ENCODE data around the gene GCKR. TPM values are rescaled to one million over a fixed set of nuclear protein-coding genes. Genes with fewer than 3 reads are reported as not detected.

Gene GCKR, protein sequence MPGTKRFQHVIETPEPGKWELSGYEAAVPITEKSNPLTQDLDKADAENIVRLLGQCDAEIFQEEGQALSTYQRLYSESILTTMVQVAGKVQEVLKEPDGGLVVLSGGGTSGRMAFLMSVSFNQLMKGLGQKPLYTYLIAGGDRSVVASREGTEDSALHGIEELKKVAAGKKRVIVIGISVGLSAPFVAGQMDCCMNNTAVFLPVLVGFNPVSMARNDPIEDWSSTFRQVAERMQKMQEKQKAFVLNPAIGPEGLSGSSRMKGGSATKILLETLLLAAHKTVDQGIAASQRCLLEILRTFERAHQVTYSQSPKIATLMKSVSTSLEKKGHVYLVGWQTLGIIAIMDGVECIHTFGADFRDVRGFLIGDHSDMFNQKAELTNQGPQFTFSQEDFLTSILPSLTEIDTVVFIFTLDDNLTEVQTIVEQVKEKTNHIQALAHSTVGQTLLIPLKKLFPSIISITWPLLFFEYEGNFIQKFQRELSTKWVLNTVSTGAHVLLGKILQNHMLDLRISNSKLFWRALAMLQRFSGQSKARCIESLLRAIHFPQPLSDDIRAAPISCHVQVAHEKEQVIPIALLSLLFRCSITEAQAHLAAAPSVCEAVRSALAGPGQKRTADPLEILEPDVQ
- 1.1 TPM for polyA plus RNA-seq (2013, experiment 1 of 2)
- polyA plus RNA-seq (2013, experiment 2 of 2) = 0.40 TPM

DNA sequence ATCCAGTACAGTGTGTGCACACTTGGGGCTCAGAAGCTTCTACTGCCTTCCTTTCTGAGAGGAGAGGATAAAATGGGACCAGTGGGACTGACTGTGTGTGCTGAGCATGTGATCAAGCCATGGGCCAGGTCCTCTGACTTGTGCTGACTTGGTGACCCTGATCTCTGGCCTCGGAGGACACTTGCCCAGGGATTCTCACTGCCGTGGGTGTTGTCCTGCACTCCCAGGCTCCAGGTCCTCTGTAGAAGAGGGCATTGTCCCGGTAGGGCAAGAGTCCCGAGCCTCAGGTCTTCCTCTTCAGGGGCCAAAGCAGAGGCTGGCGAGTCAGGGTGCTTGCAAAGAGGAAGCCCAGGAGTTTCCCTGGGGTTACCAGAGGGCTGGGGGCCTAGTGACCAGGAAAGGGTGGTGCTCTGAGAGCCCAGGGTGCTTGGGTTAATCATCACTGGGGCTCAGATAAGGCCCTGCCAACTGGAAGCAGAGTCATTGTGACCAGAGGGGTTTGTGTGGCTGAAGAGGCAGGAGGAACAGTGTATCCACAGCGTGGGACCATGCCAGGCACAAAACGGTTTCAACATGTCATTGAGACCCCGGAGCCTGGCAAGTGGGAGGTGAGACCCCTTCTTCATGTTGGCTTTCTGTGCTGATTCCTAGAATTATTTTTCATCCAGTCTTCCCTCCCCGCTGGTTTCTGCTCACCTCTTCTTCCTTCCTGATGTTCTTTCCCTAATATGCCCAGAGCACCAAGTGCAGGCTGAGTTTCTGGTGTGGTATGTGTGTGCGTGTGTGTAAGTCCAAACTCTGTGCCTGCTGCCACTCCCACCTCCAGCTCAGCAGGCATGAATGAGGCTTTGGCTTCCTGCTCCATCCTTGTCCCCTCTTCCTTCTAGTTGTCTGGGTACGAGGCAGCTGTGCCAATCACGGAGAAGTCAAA is at the start of gene GCKR:
Gene GCKR (plus strand): TSS at position 483 of the 931 bp plus-strand sequence. CDS start 66 bp downstream, at position 549.
- WGBS, 2 experiments (ENCODE audit: insufficient coverage in 2 of 2) = 80 to 84% methylated on average over 7 to 9 of the region's 12 CpGs
- Histone ChIP-seq H3K27ac (ENCODE audit: low read depth, low read length, severe bottlenecking) (no peak within 1 kb of the TSS), H3K36me3 (ENCODE audit: control insufficient read depth, insufficient read depth, low read length) (no peaks in the 10 kb centered on the region), H3K9me3 (ENCODE audit: control insufficient read depth, low read length) (no peaks in the 10 kb centered on the region), H3K4me1 (ENCODE audit: control insufficient read depth, insufficient read depth, low read length, poor library complexity, severe bottlenecking) (peaks cover 9% of the 10 kb centered on the region), H3K4me3 (ENCODE audit: extremely low read depth, insufficient read depth, low read length, poor library complexity, severe bottlenecking) (no peak within 1 kb of the TSS)

DNA sequence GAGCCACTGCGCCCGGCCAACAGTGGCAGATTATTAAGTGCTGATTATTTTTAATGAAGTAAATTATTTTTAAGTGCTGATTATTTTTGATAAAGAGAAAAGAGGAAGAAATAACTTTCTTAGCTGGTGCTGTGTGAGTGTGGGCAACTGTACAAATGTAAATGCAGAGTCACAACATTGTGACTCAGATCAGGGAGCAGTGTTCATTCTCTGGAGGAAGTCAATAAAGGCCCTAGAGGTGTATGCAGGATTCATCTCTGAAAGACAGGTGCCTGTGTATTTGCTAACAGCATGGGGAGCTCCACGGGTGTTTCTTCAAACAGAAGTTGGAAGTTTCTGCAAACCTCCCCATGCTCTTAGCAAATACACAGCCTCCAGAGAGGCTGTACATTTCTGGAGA is 48.3 kb upstream of the GCKR start:
- H3K27ac ChIP-seq (ENCODE audit: low read depth, low read length, severe bottlenecking) = no peak overlapping the region
- H3K4me3 ChIP-seq (ENCODE audit: extremely low read depth, insufficient read depth, low read length, poor library complexity, severe bottlenecking) = no peak overlapping the region
- 59 to 78% methylated on average over 1 to 3 of the region's 3 CpGs for WGBS, 2 experiments (ENCODE audit: insufficient coverage in 2 of 2)
- H3K9me3 ChIP-seq (ENCODE audit: control insufficient read depth, low read length) = no peaks in the 10 kb centered on the region
- H3K4me1 ChIP-seq (ENCODE audit: control insufficient read depth, insufficient read depth, low read length, poor library complexity, severe bottlenecking) = no peaks in the 10 kb centered on the region
- H3K36me3 ChIP-seq (ENCODE audit: control insufficient read depth, insufficient read depth, low read length) = peaks cover 64% of the 10 kb centered on the region

- Histone ChIP-seq H3K9me3 (ENCODE audit: control insufficient read depth, low read length) (no peaks in the 10 kb centered on the region), H3K4me3 (ENCODE audit: extremely low read depth, insufficient read depth, low read length, poor library complexity, severe bottlenecking) (no peak overlapping the region), H3K4me1 (ENCODE audit: control insufficient read depth, insufficient read depth, low read length, poor library complexity, severe bottlenecking) (no peaks in the 10 kb centered on the region), H3K27ac (ENCODE audit: low read depth, low read length, severe bottlenecking) (no peak overlapping the region), H3K36me3 (ENCODE audit: control insufficient read depth, insufficient read depth, low read length) (peaks cover 64% of the 10 kb centered on the region)
- no CpG with 5 or more reads among the region's 1 CpG for WGBS, 2 experiments (ENCODE audit: insufficient coverage in 2 of 2)
Observed at GRCh38 chr2:27451095-27451494, 45.5 kb upstream of the GCKR start.

GRCh38 chr2:27453968-27454367 is 42.7 kb upstream of the GCKR start:
- Histone ChIP-seq H3K4me3 (ENCODE audit: extremely low read depth, insufficient read depth, low read length, poor library complexity, severe bottlenecking) (no peak overlapping the region), H3K36me3 (ENCODE audit: control insufficient read depth, insufficient read depth, low read length) (peaks cover 67% of the 10 kb centered on the region), H3K4me1 (ENCODE audit: control insufficient read depth, insufficient read depth, low read length, poor library complexity, severe bottlenecking) (no peaks in the 10 kb centered on the region), H3K27ac (ENCODE audit: low read depth, low read length, severe bottlenecking) (no peak overlapping the region), H3K9me3 (ENCODE audit: control insufficient read depth, low read length) (no peaks in the 10 kb centered on the region)
- 83 to 90% methylated on average over 6 of the region's 7 CpGs for WGBS, 2 experiments (ENCODE audit: insufficient coverage in 2 of 2)

GRCh38 chr2:27461118-27461517 is 35.5 kb upstream of the GCKR start:
- H3K36me3 ChIP-seq (ENCODE audit: control insufficient read depth, insufficient read depth, low read length) = peaks cover 38% of the 10 kb centered on the region
- WGBS, 2 experiments (ENCODE audit: insufficient coverage in 2 of 2) = 90 to 97% methylated on average over 6 to 7 of the region's 8 CpGs
- no peak overlapping the region for H3K27ac ChIP-seq (ENCODE audit: low read depth, low read length, severe bottlenecking)

DNA sequence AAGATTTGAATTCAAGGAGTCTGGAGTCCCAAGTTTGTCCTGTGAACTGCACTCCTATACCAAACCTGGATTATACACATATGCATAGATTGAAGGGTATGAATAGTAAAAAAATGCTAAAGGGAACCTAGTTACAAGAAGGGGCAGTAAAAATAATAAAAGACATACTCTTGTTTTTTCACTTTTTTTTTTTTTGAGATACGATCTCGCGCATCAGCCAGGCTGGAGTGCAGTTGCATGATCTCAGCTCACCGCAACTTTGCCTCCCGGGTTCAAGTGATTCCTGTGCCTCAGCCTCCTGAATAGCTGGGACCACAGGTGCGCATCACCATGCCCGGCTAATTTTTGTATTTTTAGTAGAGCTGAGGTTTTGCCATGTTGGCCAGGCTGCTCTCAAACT is 32.2 kb upstream of the GCKR start:
- no peaks in the 10 kb centered on the region for H3K4me1 ChIP-seq (ENCODE audit: control insufficient read depth, insufficient read depth, low read length, poor library complexity, severe bottlenecking)
- H3K36me3 ChIP-seq (ENCODE audit: control insufficient read depth, insufficient read depth, low read length) = peaks cover 14% of the 10 kb centered on the region
- no peak overlapping the region for H3K27ac ChIP-seq (ENCODE audit: low read depth, low read length, severe bottlenecking)
- H3K4me3 ChIP-seq (ENCODE audit: extremely low read depth, insufficient read depth, low read length, poor library complexity, severe bottlenecking) = no peak overlapping the region
- no peaks in the 10 kb centered on the region for H3K9me3 ChIP-seq (ENCODE audit: control insufficient read depth, low read length)
- WGBS, 2 experiments (ENCODE audit: insufficient coverage in 2 of 2) = 94 to 100% methylated on average over 1 to 3 of the region's 7 CpGs

More at GRCh38 chr2:27461118-27461517, 35.5 kb upstream of the GCKR start:
- Histone ChIP-seq H3K4me3 (ENCODE audit: extremely low read depth, insufficient read depth, low read length, poor library complexity, severe bottlenecking) (no peak overlapping the region), H3K4me1 (ENCODE audit: control insufficient read depth, insufficient read depth, low read length, poor library complexity, severe bottlenecking) (no peaks in the 10 kb centered on the region), H3K9me3 (ENCODE audit: control insufficient read depth, low read length) (no peaks in the 10 kb centered on the region)

- Histone ChIP-seq H3K27ac (ENCODE audit: low read depth, low read length, severe bottlenecking) (no peak overlapping the region), H3K36me3 (ENCODE audit: control insufficient read depth, insufficient read depth, low read length) (peaks cover 26% of the 10 kb centered on the region), H3K4me3 (ENCODE audit: extremely low read depth, insufficient read depth, low read length, poor library complexity, severe bottlenecking) (no peak overlapping the region), H3K9me3 (ENCODE audit: control insufficient read depth, low read length) (no peaks in the 10 kb centered on the region), H3K4me1 (ENCODE audit: control insufficient read depth, insufficient read depth, low read length, poor library complexity, severe bottlenecking) (no peaks in the 10 kb centered on the region)
- 96 to 100% methylated on average over 3 of the region's 5 CpGs for WGBS, 2 experiments (ENCODE audit: insufficient coverage in 2 of 2)
Observed at GRCh38 chr2:27471961-27472360, 24.7 kb upstream of the GCKR start.

DNA sequence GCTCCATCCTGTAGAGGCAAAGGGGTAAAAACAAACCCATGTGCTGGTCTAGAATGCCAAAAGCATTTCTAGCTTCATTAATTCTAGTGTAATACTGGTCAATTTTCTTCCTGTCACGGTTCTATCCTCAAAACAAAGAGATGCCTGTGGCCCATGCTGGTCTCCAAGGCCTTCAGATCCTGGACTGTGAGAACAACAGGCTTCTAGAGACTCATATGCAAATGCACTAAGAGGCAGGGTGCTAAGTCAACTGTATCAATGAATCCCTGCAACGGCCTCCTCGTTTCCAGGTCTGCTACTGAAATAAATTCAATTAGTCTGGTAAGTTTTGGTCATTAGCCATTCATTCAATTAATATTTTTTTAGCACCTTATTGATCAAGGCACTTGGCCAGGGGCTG is 11.1 kb upstream of the GCKR start:
- Histone ChIP-seq H3K9me3 (ENCODE audit: control insufficient read depth, low read length) (no peaks in the 10 kb centered on the region), H3K27ac (ENCODE audit: low read depth, low read length, severe bottlenecking) (no peak overlapping the region), H3K36me3 (ENCODE audit: control insufficient read depth, insufficient read depth, low read length) (peaks cover 17% of the 10 kb centered on the region), H3K4me3 (ENCODE audit: extremely low read depth, insufficient read depth, low read length, poor library complexity, severe bottlenecking) (no peak overlapping the region), H3K4me1 (ENCODE audit: control insufficient read depth, insufficient read depth, low read length, poor library complexity, severe bottlenecking) (no peaks in the 10 kb centered on the region)
- 59 to 69% methylated on average over 3 of the region's 3 CpGs for WGBS, 2 experiments (ENCODE audit: insufficient coverage in 2 of 2)

DNA sequence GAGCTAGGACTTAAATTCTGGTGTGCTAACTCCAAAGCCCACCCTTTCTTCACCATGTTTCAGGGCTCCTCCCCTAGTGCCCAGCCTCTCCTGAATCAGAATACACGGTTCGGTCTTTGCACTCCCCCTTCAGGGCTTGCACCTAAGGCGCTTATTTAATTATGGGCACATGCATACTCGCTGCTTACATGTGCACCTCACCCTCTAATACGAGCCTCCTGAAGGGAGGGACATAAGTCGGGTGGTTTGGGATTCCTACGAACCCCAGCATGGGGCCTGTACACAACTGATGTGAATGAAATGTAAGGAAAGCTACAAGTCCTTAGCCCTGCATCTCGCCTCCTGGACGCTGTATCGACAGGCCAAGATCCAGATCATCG is 7.5 kb upstream of the GCKR start:
- H3K9me3 ChIP-seq (ENCODE audit: control insufficient read depth, low read length) = no peaks in the 10 kb centered on the region
- H3K4me1 ChIP-seq (ENCODE audit: control insufficient read depth, insufficient read depth, low read length, poor library complexity, severe bottlenecking) = no peaks in the 10 kb centered on the region
- 0 to 5% methylated on average over 3 to 6 of the region's 11 CpGs for WGBS, 2 experiments (ENCODE audit: insufficient coverage in 2 of 2)
- H3K4me3 ChIP-seq (ENCODE audit: extremely low read depth, insufficient read depth, low read length, poor library complexity, severe bottlenecking) = peak overlapping the region; percentile 58
- H3K36me3 ChIP-seq (ENCODE audit: control insufficient read depth, insufficient read depth, low read length) = peaks cover under 1% of the 10 kb centered on the region
- peak overlapping the region; percentile 12 for H3K27ac ChIP-seq (ENCODE audit: low read depth, low read length, severe bottlenecking)

Measured in mesodermal cell (in vitro differentiated cells).